ENCODE data around the gene CCL4. TPM values are rescaled to one million over a fixed set of nuclear protein-coding genes. Genes with fewer than 3 reads are reported as not detected.

The CCL4 gene
- total RNA-seq, 1 experiment from 2014 or later, result 0.51 TPM

DNA sequence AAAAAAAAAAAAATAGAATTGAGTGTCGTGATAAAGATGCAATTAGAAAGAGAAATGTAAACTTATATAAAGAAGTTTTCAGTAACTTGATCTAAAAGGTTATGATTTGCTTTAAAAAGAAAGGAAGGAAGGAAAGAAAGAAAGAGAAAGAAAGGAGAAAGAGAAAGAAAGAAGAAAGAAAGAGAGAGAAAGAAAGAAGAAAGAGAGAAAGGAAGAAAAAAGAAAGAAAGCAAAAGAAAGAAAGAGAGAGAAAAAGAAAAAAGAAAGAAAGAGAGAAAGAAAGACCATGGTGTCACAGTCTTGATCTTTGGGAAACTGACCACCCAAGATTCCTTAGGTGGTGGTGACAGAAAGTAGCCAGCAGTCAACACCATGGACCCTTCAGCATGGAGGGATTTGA, 9.4 kb upstream of the CCL4 start:
- ATAC-seq, result no peak
- intact Hi-C loops (cut with micrococcal nuclease; ENCODE audit: unreplicated experiment), result no loop called here
- POLR2A ChIA-PET, result no interaction called here

GRCh38 chr17:36094746-36095145, 8.9 kb upstream of the CCL4 start:
- no peaks in the 10 kb centered on the region for H3K9me3 ChIP-seq (ENCODE audit: control insufficient read depth, insufficient read depth, low read depth, low read length)
- no peaks in the 10 kb centered on the region for H3K27me3 ChIP-seq (ENCODE audit: control insufficient read depth, insufficient read depth, low read length)
- H3K4me3 ChIP-seq (ENCODE audit: low read depth in 2 of 2, low read length in 2 of 2), result no peak overlapping the region
- H3K4me1 ChIP-seq (ENCODE audit: control insufficient read depth, insufficient read depth, low read length), result no peaks in the 10 kb centered on the region
- ChIA-PET POLR2A (no interaction called here), CTCF (no interaction called here)
- no TSS peak for BruUV-seq (replicated peaks)
- no peaks in the 10 kb centered on the region for H3K36me3 ChIP-seq (ENCODE audit: control insufficient read depth, insufficient read depth, low read length)
- intact Hi-C loops (cut with micrococcal nuclease; ENCODE audit: unreplicated experiment), result no loop called here
- no peak for DNase-seq (ENCODE audit: low read depth, low spot score)
- in situ Hi-C loops (cut with HindIII; ENCODE audit: low pct_unique_long_range_greater_than_20kb, low sequenced_read_pairs), result no loop called here
- TF ChIP-seq SIN3A (IDR thresholded peaks at IDR 0.05; ENCODE audit: borderline replicate concordance, insufficient read depth, low read depth, low read length), result no peak
- TF ChIP-seq, protein P1, sequence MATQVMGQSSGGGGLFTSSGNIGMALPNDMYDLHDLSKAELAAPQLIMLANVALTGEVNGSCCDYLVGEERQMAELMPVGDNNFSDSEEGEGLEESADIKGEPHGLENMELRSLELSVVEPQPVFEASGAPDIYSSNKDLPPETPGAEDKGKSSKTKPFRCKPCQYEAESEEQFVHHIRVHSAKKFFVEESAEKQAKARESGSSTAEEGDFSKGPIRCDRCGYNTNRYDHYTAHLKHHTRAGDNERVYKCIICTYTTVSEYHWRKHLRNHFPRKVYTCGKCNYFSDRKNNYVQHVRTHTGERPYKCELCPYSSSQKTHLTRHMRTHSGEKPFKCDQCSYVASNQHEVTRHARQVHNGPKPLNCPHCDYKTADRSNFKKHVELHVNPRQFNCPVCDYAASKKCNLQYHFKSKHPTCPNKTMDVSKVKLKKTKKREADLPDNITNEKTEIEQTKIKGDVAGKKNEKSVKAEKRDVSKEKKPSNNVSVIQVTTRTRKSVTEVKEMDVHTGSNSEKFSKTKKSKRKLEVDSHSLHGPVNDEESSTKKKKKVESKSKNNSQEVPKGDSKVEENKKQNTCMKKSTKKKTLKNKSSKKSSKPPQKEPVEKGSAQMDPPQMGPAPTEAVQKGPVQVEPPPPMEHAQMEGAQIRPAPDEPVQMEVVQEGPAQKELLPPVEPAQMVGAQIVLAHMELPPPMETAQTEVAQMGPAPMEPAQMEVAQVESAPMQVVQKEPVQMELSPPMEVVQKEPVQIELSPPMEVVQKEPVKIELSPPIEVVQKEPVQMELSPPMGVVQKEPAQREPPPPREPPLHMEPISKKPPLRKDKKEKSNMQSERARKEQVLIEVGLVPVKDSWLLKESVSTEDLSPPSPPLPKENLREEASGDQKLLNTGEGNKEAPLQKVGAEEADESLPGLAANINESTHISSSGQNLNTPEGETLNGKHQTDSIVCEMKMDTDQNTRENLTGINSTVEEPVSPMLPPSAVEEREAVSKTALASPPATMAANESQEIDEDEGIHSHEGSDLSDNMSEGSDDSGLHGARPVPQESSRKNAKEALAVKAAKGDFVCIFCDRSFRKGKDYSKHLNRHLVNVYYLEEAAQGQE (IDR thresholded peaks at IDR 0.05; ENCODE audit: insufficient read depth in 1 of 2, low read depth in 2 of 2, low read length in 1 of 2), result no peak
- no peak for TF ChIP-seq TCF7L2 (IDR thresholded peaks at IDR 0.05; ENCODE audit: low read depth, low read length)
- TF ChIP-seq POLR2AphosphoS5 (IDR thresholded peaks at IDR 0.05; ENCODE audit: low read depth, low read length), result no peak
- TF ChIP-seq, protein P2, sequence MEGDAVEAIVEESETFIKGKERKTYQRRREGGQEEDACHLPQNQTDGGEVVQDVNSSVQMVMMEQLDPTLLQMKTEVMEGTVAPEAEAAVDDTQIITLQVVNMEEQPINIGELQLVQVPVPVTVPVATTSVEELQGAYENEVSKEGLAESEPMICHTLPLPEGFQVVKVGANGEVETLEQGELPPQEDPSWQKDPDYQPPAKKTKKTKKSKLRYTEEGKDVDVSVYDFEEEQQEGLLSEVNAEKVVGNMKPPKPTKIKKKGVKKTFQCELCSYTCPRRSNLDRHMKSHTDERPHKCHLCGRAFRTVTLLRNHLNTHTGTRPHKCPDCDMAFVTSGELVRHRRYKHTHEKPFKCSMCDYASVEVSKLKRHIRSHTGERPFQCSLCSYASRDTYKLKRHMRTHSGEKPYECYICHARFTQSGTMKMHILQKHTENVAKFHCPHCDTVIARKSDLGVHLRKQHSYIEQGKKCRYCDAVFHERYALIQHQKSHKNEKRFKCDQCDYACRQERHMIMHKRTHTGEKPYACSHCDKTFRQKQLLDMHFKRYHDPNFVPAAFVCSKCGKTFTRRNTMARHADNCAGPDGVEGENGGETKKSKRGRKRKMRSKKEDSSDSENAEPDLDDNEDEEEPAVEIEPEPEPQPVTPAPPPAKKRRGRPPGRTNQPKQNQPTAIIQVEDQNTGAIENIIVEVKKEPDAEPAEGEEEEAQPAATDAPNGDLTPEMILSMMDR (IDR thresholded peaks at IDR 0.05), result no peak
- no peak overlapping the region for H3K27ac ChIP-seq (ENCODE audit: low read length)
- no peak for ATAC-seq

More for the DNA sequence above, 9.4 kb upstream of the CCL4 start:
- CTCF ChIA-PET, result no interaction called here
- BruUV-seq (replicated peaks), result no TSS peak
- TF ChIP-seq SIN3A (IDR thresholded peaks at IDR 0.05; ENCODE audit: borderline replicate concordance, insufficient read depth, low read depth, low read length), result no peak
- no peak for TF ChIP-seq TCF7L2 (IDR thresholded peaks at IDR 0.05; ENCODE audit: low read depth, low read length)
- TF ChIP-seq, protein P1 (IDR thresholded peaks at IDR 0.05; ENCODE audit: insufficient read depth in 1 of 2, low read depth in 2 of 2, low read length in 1 of 2), result no peak
- TF ChIP-seq, protein P2 (IDR thresholded peaks at IDR 0.05), result no peak
- TF ChIP-seq POLR2AphosphoS5 (IDR thresholded peaks at IDR 0.05; ENCODE audit: low read depth, low read length), result no peak
- DNase-seq (ENCODE audit: low read depth, low spot score), result no peak
- in situ Hi-C loops (cut with HindIII; ENCODE audit: low pct_unique_long_range_greater_than_20kb, low sequenced_read_pairs), result no loop called here
- no peaks in the 10 kb centered on the region for H3K9me3 ChIP-seq (ENCODE audit: control insufficient read depth, insufficient read depth, low read depth, low read length)
- H3K4me3 ChIP-seq (ENCODE audit: low read depth in 2 of 2, low read length in 2 of 2), result no peak overlapping the region
- no peak overlapping the region for H3K27ac ChIP-seq (ENCODE audit: low read length)
- H3K36me3 ChIP-seq (ENCODE audit: control insufficient read depth, insufficient read depth, low read length), result no peaks in the 10 kb centered on the region
- H3K27me3 ChIP-seq (ENCODE audit: control insufficient read depth, insufficient read depth, low read length), result no peaks in the 10 kb centered on the region
- no peaks in the 10 kb centered on the region for H3K4me1 ChIP-seq (ENCODE audit: control insufficient read depth, insufficient read depth, low read length)
